Lung (tissue), 12 donors: Measurements from ENCODE around the gene CLSTN1. TPM values are rescaled to one million over a fixed set of nuclear protein-coding genes. Genes with fewer than 3 reads are reported as not detected.
"Not testable (repeated sequence)": the region's sequence is repeated elsewhere in the genome, so short reads cannot be mapped to it uniquely, and the experiment has no call there.

Experiments used
- ATAC-seq: fragments of 200-7000 bp; cut with Tn5 transposase; one replicate; pipeline ENCODE4 v1.9.1; 2020; ENCODE audit warnings: moderate number of reproducible peaks; ENCODE audit not compliant: insufficient read depth, low FRiP score
- DNase-seq, 3 donors: peaks; one replicate each; pipeline ENCODE4 v3.0.0-alpha.2; 2013 to 2017
- H3K27ac ChIP-seq, 2 donors: one replicate each; pipeline ENCODE4 v1.5.1; 2013; ENCODE audit warnings: mild to moderate bottlenecking in 2 of 2, moderate library complexity in 2 of 2, control low read depth in 1 of 2, inconsistent platforms in 1 of 2, low read depth in 1 of 2, low read length in 1 of 2
- H3K27me3 ChIP-seq, 3 donors: one replicate each; pipeline ENCODE4 v1.5.1; 2013; ENCODE audit warnings: low read length in 2 of 3; ENCODE audit not compliant: control insufficient read depth in 3 of 3, insufficient read depth in 3 of 3
- H3K36me3 ChIP-seq, 4 donors: one replicate each; pipeline ENCODE4 v1.5.1; 2013; ENCODE audit warnings: low read length in 4 of 4, mild to moderate bottlenecking in 1 of 4, moderate library complexity in 1 of 4; ENCODE audit not compliant: control insufficient read depth in 4 of 4, insufficient read depth in 4 of 4
- H3K4me1 ChIP-seq, 5 donors: one replicate each; pipeline ENCODE4 v1.5.1; 2013; ENCODE audit warnings: low read length in 5 of 5, mild to moderate bottlenecking in 2 of 5, moderate library complexity in 1 of 5; ENCODE audit not compliant: control insufficient read depth in 5 of 5, insufficient read depth in 5 of 5
- H3K4me3 ChIP-seq: one replicate; pipeline ENCODE4 v1.5.1; 2013; ENCODE audit warnings: mild to moderate bottlenecking, control low read depth, moderate library complexity
- H3K9ac ChIP-seq, 2 donors: one replicate each; pipeline ENCODE4 v1.5.1; 2013; ENCODE audit warnings: low read length in 2 of 2, control low read depth in 1 of 2; ENCODE audit not compliant: insufficient read depth in 1 of 2
- H3K9me3 ChIP-seq, 4 donors: one replicate each; pipeline ENCODE4 v1.5.1; 2013; ENCODE audit warnings: low read length in 3 of 4, mild to moderate bottlenecking in 1 of 4, moderate library complexity in 1 of 4; ENCODE audit not compliant: control insufficient read depth in 4 of 4, insufficient read depth in 3 of 4
- CTCF ChIP-seq: IDR thresholded peaks from 2 replicates; pipeline ENCODE4 v1.5.1; 2012; ENCODE audit warnings: mild to moderate bottlenecking; ENCODE audit errors: control extremely low read depth, extremely low read depth
- WGBS, 2 donors: extraction: QIAGEN DNeasy Blood & Tissue Kit; methylation state at CpG; one replicate each; pipeline ENCODE4 v1.1.7; 2013; 5-methylcytosine and 5-hydroxymethylcytosine counted together
- polyA plus RNA-seq, 2 donors: library from polyadenylated mRNA; stranded (reverse); fragments of 200-250 nt; gene quantifications; one replicate each; pipeline ENCODE4 v1.2.1, GENCODE V29; 2013
- total RNA-seq, 2 donors: library from RNA; depleted of rRNA in 1 of 2; stranded (reverse); fragments of >200 nt in 1 of 2; gene quantifications; one replicate each; pipeline ENCODE4 v1.2.1, GENCODE V29; 2014 to 2021
- donor health status: control.
- donor health status: control.
- donor health status: Bipolar disorder and iron deficiency.
- donor health status: healthy.
- donor health status: DM: yes; HTN: yes; CAD: no.

Gene CLSTN1
- total and polyA plus RNA-seq, 4 donors = 37.1 to 88.0 (median 61.8) TPM

- Histone ChIP-seq H3K9me3 (no peaks in the 10 kb centered on the region), H3K36me3 (no peaks in the 10 kb centered on the region), H3K4me1 (peaks cover 4 to 22% (median 6%) of the 10 kb centered on the region in 5 donors), H3K9ac (no peak overlapping the region), H3K4me3 (no peak overlapping the region), H3K27me3 (no peaks in the 10 kb centered on the region), H3K27ac (no peak overlapping the region)
- ATAC-seq = no peak
- no peak for DNase-seq
- no peak for TF ChIP-seq CTCF
- WGBS, 2 donors = 74 to 87% methylated on average over 6 of the region's 6 CpGs
Observed at GRCh38 chr1:9794081-9794480, 29.7 kb downstream of the CLSTN1 start.

- 90% methylated on average over 15 of the region's 15 CpGs for WGBS, 2 donors
- Histone ChIP-seq H3K27ac (no peak overlapping the region), H3K4me3 (no peak overlapping the region), H3K9ac (no peak overlapping the region), H3K27me3 (no peaks in the 10 kb centered on the region), H3K9me3 (no peaks in the 10 kb centered on the region), H3K4me1 (peaks cover 1 to 15% (median 6%) of the 10 kb centered on the region in 5 donors), H3K36me3 (no peaks in the 10 kb centered on the region)
- no peak for ATAC-seq
- DNase-seq = no peak
- TF ChIP-seq CTCF = no peak
Observed at GRCh38 chr1:9793291-9793690, 30.5 kb downstream of the CLSTN1 start.

GRCh38 chr1:9792156-9793042 lies 31.4 kb downstream of the CLSTN1 start:
- H3K27ac ChIP-seq = no peak overlapping the region
- H3K36me3 ChIP-seq = no peaks in the 10 kb centered on the region
- WGBS, 2 donors = 78 to 87% methylated on average over 14 of the region's 14 CpGs
- no peaks in the 10 kb centered on the region for H3K27me3 ChIP-seq
- TF ChIP-seq CTCF = no peak
- H3K4me1 ChIP-seq = peaks cover 0 to 13% (median 5%) of the 10 kb centered on the region in 5 donors
- ATAC-seq (no peak), DNase-seq (peak; percentile 34 to 47 (median 43))
- H3K4me3 ChIP-seq = no peak overlapping the region
- no peak overlapping the region for H3K9ac ChIP-seq
- H3K9me3 ChIP-seq = no peaks in the 10 kb centered on the region

- not testable (repeated sequence) for H3K27me3 ChIP-seq, H3K9me3 ChIP-seq, ATAC-seq, H3K9ac ChIP-seq, H3K36me3 ChIP-seq, H3K4me1 ChIP-seq, DNase-seq, H3K4me3 ChIP-seq, H3K27ac ChIP-seq
- 98 to 99% methylated on average over 4 of the region's 4 CpGs for WGBS, 2 donors
Observed at GRCh38 chr1:9789700-9790099, 34.1 kb downstream of the CLSTN1 start.
